Type B pancreatic cell (in vitro differentiated cells): ENCODE measurements around the gene RAD51B. TPM values are rescaled to one million over a fixed set of nuclear protein-coding genes. Genes with fewer than 3 reads are reported as not detected.

Source experiments
- DNase-seq: peaks from one replicate; pipeline ENCODE4 v3.0.0; 2021; ENCODE audit warnings: mixed read lengths; ENCODE audit not compliant: unreplicated experiment; ENCODE audit errors: extremely low spot score
- H3K27ac Mint-ChIP-seq: 2 replicates; pipeline ENCODE4 v1.8.0; 2021; ENCODE audit warnings: mild to moderate bottlenecking, mixed read lengths
- H3K27me3 Mint-ChIP-seq: 2 replicates; pipeline ENCODE4 v1.8.0; 2021; ENCODE audit warnings: mixed read lengths
- H3K36me3 Mint-ChIP-seq: 2 replicates; pipeline ENCODE4 v1.8.0; 2021; ENCODE audit warnings: mixed read lengths
- H3K4me1 Mint-ChIP-seq: one replicate; pipeline ENCODE4 v1.8.0; 2021; ENCODE audit warnings: mixed read lengths; ENCODE audit not compliant: unreplicated experiment
- H3K4me3 Mint-ChIP-seq: 2 replicates; pipeline ENCODE4 v1.8.0; 2021; ENCODE audit warnings: mild to moderate bottlenecking, mixed read lengths
- H3K9me3 Mint-ChIP-seq: 2 replicates; pipeline ENCODE4 v1.8.0; 2021; ENCODE audit warnings: mixed read lengths
- CTCF ChIP-seq: fragments of 200-600 bp; sonication (generic); conservative IDR thresholded peaks from 2 replicates; pipeline ENCODE4 v1.5.0; 2021; ENCODE audit warnings: antibody characterized with exemption, mild to moderate bottlenecking
- total RNA-seq: library from RNA; stranded (reverse); gene quantifications from 2 replicates; pipeline ENCODE4 v1.2.1, GENCODE V29; 2021; ENCODE audit warnings: low replicate concordance

The RAD51B gene
- total RNA-seq, 1 donor from 2014 or later: 27.3 TPM

- peaks cover 20% of the 10 kb centered on the region for H3K9me3 Mint-ChIP-seq
- TF ChIP-seq CTCF: no peak
- H3K27ac Mint-ChIP-seq: no peak overlapping the region
- peaks cover 9% of the 10 kb centered on the region for H3K36me3 Mint-ChIP-seq
- no peaks in the 10 kb centered on the region for H3K27me3 Mint-ChIP-seq
- no peak overlapping the region for H3K4me3 Mint-ChIP-seq
- DNase-seq: no peak
- peaks cover 27% of the 10 kb centered on the region for H3K4me1 Mint-ChIP-seq
These were observed 620.1 kb downstream of the RAD51B start for GRCh38 chr14:68439676-68440075.

DNA sequence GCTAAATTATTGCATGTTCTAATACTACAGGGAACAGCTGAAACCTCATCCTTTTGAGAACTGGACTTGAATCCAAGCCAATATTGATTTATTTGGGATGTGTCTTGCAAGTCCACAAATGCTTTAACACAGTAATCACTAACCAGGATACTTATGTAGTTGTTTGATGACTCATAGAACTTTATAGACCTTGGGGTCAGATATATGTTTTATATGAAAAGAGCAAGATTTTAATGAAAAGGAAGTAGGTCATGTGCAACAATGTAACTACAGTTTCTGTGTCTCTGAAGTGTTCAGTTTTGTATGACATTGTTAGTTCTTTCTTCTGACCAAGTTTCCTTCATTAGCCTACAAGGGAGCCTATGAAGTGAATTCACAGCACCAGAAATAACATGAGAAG is 621.2 kb downstream of the RAD51B start:
- no peak for TF ChIP-seq CTCF
- Mint-ChIP-seq H3K36me3 (peaks cover 9% of the 10 kb centered on the region), H3K27ac (no peak overlapping the region), H3K4me1 (peaks cover 27% of the 10 kb centered on the region), H3K9me3 (peaks cover 20% of the 10 kb centered on the region), H3K27me3 (no peaks in the 10 kb centered on the region), H3K4me3 (no peak overlapping the region)
- no peak for DNase-seq

- no peak overlapping the region for H3K4me3 Mint-ChIP-seq
- TF ChIP-seq CTCF: no peak
- peaks cover 20% of the 10 kb centered on the region for H3K9me3 Mint-ChIP-seq
- no peaks in the 10 kb centered on the region for H3K27me3 Mint-ChIP-seq
- peaks cover 27% of the 10 kb centered on the region for H3K4me1 Mint-ChIP-seq
- peaks cover 4% of the 10 kb centered on the region for H3K36me3 Mint-ChIP-seq
- DNase-seq: no peak
- H3K27ac Mint-ChIP-seq: no peak overlapping the region
These were observed 622.0 kb downstream of the RAD51B start for GRCh38 chr14:68441542-68441941.

- Mint-ChIP-seq H3K27me3 (no peaks in the 10 kb centered on the region), H3K4me1 (peaks cover 32% of the 10 kb centered on the region), H3K27ac (no peak overlapping the region), H3K4me3 (no peak overlapping the region), H3K36me3 (peaks cover 4% of the 10 kb centered on the region), H3K9me3 (peaks cover 13% of the 10 kb centered on the region)
- DNase-seq: no peak
- no peak for TF ChIP-seq CTCF
These were observed 623.5 kb downstream of the RAD51B start for GRCh38 chr14:68442828-68443629.

- Mint-ChIP-seq H3K9me3 (peaks cover 12% of the 10 kb centered on the region), H3K4me1 (peaks cover 32% of the 10 kb centered on the region), H3K4me3 (no peak overlapping the region), H3K27ac (no peak overlapping the region), H3K27me3 (no peaks in the 10 kb centered on the region), H3K36me3 (peaks cover 5% of the 10 kb centered on the region)
- DNase-seq: no peak
- no peak for TF ChIP-seq CTCF
These were observed 625.0 kb downstream of the RAD51B start for GRCh38 chr14:68444449-68445168.
